Cerebellar cortex (tissue), 1 donor: ENCODE measurements around the gene ATP6V0D1.
"Not testable (repeated sequence)": the region's sequence is repeated elsewhere in the genome, so short reads cannot be mapped to it uniquely, and the experiment has no call there.

Experiments
- DNase-seq: peaks from one replicate; pipeline ENCODE4 v3.0.0-alpha.2; 2015; ENCODE audit warnings: low spot score

Gene ATP6V0D1

GRCh38 chr16:67428146-67428731, 52.7 kb downstream of the ATP6V0D1 start:
- peak; percentile 85 for DNase-seq

GRCh38 chr16:67426950-67427349, 54.0 kb downstream of the ATP6V0D1 start:
- DNase-seq = no peak

- no peak for DNase-seq
These were observed 54.9 kb downstream of the ATP6V0D1 start for GRCh38 chr16:67426022-67426421.

- no peak for DNase-seq
These were observed 55.4 kb downstream of the ATP6V0D1 start for GRCh38 chr16:67425580-67425979.

GRCh38 chr16:67425061-67425460, 55.9 kb downstream of the ATP6V0D1 start:
- DNase-seq = no peak

GRCh38 chr16:67424261-67424615, 56.7 kb downstream of the ATP6V0D1 start:
- no peak for DNase-seq

- DNase-seq = no peak
These were observed 57.2 kb downstream of the ATP6V0D1 start for GRCh38 chr16:67423611-67424260.

- DNase-seq = no peak
These were observed 57.9 kb downstream of the ATP6V0D1 start for GRCh38 chr16:67423015-67423414.

GRCh38 chr16:67421030-67421429, 59.9 kb downstream of the ATP6V0D1 start:
- no peak for DNase-seq

GRCh38 chr16:67419931-67420330, 61.0 kb downstream of the ATP6V0D1 start:
- no peak for DNase-seq

- DNase-seq = no peak
These were observed 61.5 kb downstream of the ATP6V0D1 start for GRCh38 chr16:67419502-67419901.

- DNase-seq = no peak
These were observed 63.5 kb downstream of the ATP6V0D1 start for GRCh38 chr16:67417333-67418061.

GRCh38 chr16:67415872-67416793, 64.8 kb downstream of the ATP6V0D1 start, which contains the start of gene ZDHHC1:
ZDHHC1 (minus strand) TSS chr16:67416477; CDS start chr16:67407775, 8,702 bp downstream.
- peak; percentile 66 for DNase-seq

- DNase-seq = not testable (repeated sequence)
These were observed 65.5 kb downstream of the ATP6V0D1 start for GRCh38 chr16:67415421-67415820.

- DNase-seq = no peak
These were observed 66.7 kb downstream of the ATP6V0D1 start for GRCh38 chr16:67413978-67414911.

GRCh38 chr16:67412294-67412693, 68.7 kb downstream of the ATP6V0D1 start:
- DNase-seq = no peak

GRCh38 chr16:67411339-67411738, 69.6 kb downstream of the ATP6V0D1 start:
- DNase-seq = no peak

- no peak for DNase-seq
These were observed 71.3 kb downstream of the ATP6V0D1 start for GRCh38 chr16:67409631-67410030.

- DNase-seq = no peak
These were observed 73.0 kb downstream of the ATP6V0D1 start for GRCh38 chr16:67407788-67408452.

GRCh38 chr16:67407176-67407787, 73.7 kb downstream of the ATP6V0D1 start:
- DNase-seq = no peak
